Activated CD4-positive, alpha-beta T cell treated with anti-CD3 and anti-CD28 coated beads, Interleukin-2, Interleukin-6, amounts not matched to agents 100 ng/mL and 50 ng/mL, durations not matched to agents 16 hours and 8 hours (primary cell): Measurements from ENCODE around the gene SLIT1.
A peak's percentile ranks its signal among the peaks of the same experiment; 100 is the strongest.

ENCODE experiments used
- DNase-seq: peaks from one replicate; pipeline ENCODE4 v3.0.0-alpha.2; 2020

Gene SLIT1

GRCh38 chr10:97078261-97078937, 107.4 kb downstream of the SLIT1 start:
- no peak for DNase-seq

- DNase-seq: no peak
These were observed 109.0 kb downstream of the SLIT1 start for GRCh38 chr10:97076781-97077180.

- DNase-seq: no peak
These were observed 109.7 kb downstream of the SLIT1 start for GRCh38 chr10:97075961-97076525.

GRCh38 chr10:97075421-97075820, 110.3 kb downstream of the SLIT1 start:
- DNase-seq: no peak

DNA sequence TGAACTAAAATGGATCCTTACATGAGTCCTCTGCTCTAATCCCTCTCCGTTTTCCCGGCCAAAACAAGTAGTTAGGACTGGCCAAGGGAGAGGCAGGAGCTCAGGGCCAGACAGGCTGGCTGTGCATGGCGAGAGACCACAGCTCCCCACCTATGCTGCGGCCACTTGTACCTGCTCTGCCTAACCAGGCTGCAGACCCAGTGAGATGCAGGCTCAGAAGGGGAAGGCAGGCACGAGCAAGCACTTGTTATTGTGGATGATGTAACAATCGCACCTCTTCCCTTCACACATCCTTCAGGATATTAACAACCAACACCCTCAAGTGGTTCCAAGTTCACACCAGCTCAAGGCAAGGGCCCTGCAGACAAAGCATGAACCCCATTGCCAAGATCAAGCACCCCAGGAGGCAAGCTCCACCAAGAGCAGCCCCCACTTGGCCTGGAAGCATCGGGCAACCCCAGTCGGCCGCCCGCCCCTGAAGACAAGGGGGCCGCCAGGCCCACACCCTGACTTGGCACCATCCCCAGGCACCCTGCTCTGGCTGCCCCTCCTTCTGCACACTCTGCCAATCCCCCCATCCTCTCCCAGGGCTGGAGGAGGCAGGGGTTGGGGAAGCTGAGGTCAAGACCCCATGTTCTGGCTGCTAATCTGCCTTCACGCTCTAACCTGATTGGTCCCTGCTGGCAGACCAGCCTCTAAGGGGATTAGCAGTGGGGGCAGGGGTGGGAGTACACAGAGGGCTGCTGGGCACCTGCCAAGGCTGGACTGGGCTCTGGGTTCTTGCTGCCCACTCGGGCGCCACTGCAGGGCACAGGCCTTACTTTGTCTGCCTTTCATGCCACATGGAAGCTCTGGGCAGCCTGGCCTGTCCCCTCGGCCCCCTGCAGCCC, 111.3 kb downstream of the SLIT1 start:
- no peak for DNase-seq

DNA sequence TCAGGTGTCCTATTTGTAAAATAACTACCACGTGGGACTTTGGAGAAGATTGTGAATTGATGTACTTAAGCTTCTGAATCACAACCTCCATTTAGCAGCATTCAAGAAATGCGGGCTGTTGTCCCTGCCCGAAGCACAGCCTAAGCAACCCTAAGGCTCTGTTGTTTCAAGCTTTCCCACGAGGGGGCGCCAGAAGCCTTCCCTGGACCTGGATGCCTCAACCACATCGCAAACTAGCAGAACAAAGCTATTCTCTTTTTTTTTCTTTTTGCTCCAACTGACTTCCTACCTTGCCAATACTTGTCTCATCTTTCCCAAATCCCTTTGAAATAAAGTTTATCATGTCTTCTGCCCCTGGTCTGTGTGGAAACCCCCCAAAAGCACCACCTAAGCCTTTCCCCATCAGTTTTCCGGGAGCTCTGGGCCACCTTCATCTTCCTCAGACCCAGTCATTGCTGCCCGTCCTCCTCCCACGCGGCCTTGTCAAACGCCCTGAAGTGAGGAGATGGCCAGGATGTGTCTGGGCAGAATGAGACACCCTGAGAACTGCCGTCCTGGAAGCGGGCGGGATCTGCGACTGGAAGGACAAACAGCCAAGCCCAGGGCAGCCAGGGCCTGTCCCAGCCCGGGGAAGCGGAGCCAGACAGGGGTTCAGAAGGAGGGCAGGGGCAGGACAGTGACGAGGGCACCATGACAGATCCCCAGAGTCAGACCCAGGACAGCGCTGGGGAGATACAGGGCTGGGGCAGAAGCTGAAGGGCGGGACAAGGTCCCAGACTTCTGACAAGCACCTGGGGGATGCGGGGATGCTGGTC, 112.7 kb downstream of the SLIT1 start:
- DNase-seq: peak; percentile 89

GRCh38 chr10:97071496-97071895, 114.3 kb downstream of the SLIT1 start:
- DNase-seq: no peak

- peak; percentile 74 for DNase-seq
These were observed 116.0 kb downstream of the SLIT1 start for GRCh38 chr10:97069576-97070362.

GRCh38 chr10:97069026-97069425, 116.7 kb downstream of the SLIT1 start:
- no peak for DNase-seq

DNA sequence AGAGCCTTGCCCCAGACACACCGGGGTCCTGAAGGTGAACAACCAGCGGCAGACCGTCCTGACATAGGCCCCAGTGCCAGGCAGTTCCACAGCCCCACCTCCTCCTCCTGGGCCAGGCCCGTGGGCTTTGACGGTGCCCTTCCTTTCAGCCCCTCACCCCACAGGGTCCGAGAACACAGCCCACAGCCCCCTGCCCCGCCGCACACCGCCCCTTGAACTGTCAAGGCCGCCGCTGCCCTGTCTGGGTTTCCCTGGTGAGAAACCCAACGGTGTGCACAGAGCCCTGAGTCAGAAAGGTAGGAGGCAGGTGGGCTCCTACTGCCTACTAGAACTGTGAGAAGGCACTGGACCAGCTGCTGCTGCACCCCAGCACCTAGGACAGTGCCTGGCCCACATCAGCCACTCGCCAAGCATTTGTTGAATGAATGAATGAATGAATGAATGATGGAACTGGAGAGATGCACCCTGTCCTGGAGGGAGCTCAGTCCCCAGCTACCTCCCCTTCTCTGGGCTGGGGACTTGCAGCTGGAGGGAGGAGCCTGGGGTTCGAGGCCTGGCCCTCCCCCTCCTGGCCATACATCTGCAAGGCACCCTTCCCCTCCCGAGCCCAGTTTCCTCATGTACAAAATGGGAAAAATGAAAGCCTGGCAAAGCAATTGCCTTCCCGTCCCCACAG, 117.9 kb downstream of the SLIT1 start:
- no peak for DNase-seq

GRCh38 chr10:97066877-97067555, 118.7 kb downstream of the SLIT1 start:
- DNase-seq: no peak

DNA sequence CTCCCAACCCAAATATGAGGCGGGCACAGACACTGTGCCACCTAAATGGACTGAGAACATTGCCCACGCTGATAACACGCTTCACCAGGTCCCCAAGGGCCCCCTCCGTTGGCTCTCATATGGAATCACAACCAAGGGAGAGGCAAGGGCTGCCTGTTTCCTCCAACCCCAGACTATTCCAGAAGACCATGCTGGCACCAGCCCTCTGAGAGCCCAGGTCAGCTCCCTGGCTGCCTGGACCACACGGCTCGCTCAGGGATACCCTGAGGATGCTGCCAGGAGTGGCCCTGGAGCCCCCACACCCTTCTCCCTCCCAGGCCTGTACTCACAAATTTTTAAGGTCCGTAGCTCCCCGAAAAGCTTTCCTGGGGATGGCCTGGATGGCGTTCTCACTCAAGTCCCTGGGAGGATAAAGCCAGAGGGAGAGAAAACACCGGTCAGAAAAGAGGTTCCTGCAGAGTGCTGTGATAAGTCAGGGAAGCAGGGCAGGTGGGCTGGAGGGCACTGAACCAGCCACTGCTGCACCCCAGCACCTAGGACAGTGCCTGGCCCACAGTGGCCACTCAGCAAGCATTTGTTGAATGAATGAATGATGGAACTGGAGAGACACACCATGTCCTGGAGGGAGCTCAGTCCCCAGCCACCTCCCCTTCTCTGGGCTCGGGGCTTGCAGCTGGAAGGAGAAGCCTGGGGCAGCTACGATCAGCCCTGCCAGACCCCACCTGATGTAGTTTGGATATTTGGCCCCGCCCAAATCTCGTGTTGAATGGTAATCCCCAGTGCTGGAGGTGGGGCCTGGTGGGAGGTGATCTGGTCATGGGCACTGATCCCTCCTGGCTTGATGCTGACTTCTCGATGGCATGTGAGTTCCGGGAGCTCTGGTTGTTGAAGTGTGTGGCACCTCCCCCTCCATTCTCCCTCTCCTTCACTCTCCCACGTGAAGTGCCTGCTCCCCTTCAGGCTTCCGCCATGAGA, 119.8 kb downstream of the SLIT1 start:
- DNase-seq: no peak

DNA sequence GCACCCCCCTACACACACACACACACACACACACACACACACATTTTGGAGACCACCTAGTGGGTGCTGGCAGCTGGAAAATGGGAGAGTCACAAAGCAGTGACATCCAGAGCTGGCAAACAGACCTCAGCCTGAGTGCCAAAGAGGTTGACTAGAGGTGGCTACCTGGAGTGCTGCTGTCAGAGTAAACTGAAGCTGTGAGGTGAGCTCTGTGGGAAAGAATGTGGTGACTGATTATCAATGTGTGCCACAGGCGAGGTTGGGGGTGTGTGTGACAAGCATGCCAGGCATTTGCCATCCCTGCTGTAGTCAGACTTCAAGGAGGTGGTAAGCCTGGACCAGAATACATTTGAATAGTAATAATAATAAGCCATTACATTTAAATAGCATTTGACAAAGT, 120.6 kb downstream of the SLIT1 start:
- DNase-seq: no peak

GRCh38 chr10:97063983-97064837, 121.5 kb downstream of the SLIT1 start:
- no peak for DNase-seq

DNA sequence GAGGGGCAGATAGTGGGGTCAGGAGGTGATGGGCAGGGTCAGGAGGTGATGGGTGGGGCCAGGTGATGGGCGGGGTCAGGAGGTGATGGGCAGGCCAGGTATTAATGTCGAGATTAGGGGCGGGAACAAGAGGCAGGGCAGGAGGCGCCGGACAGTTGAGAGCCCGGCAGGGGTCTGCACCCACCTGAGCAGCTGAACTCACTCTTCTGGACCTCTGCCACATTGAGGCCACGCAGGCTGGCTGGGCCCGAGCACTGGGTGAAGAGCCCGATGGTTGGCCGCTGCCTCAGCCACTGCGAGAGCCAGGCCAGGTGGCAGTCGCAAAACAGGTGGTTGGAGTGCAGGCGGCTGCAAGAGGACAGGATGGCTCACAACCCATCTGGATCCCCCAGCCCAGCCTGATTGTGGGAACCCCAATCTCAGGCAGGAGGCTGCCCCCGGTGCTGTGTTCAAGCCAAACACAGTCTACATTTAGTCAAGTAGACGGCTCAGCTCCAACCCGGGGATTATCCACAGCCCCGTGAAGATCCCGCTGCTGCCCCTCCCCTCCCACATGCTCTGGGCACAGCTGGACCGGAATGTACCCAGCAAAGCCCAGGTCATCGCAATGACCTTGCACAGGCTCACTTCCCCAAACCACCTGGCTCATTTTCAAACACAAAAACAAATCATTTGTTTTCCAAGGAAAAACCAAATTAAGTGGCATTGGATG, 122.3 kb downstream of the SLIT1 start:
- no peak for DNase-seq

GRCh38 chr10:97062456-97062855, 123.3 kb downstream of the SLIT1 start:
- DNase-seq: no peak

DNA sequence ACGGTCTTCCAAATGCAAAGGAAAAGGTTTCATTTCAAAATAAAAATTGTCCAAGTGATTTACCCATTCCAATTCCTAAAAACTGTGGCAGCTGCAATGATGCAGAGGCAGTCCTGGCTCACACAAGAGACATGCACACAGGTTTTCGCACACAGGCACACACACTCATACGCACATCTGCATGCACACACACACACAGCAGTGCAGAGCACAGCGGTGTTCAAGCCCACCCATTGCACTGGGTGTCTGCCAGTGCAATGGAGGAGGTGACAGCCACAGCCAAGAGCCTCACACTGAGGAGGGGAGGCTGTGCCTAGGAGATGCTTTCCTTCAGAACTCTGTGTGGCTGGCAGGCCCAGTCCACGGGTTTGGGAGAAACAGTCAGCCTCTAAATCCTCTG, 123.7 kb downstream of the SLIT1 start:
- DNase-seq: no peak

- DNase-seq: no peak
These were observed 124.3 kb downstream of the SLIT1 start for GRCh38 chr10:97061423-97061822.
